HepG2 (cell line): Measurements from ENCODE around the gene P4HB. TPM values are rescaled to one million over a fixed set of nuclear protein-coding genes. Genes with fewer than 3 reads are reported as not detected.

Source experiments
- AKAP8 ChIP-seq: sonication (generic); formaldehyde crosslinking; IDR thresholded peaks from 2 replicates; pipeline ENCODE4 v1.5.1; 2020; ENCODE audit warnings: mild to moderate bottlenecking, missing genetic modification reagents
- CERS6 ChIP-seq: sonication (generic); formaldehyde crosslinking; IDR thresholded peaks from 2 replicates; pipeline ENCODE4 v1.5.0; 2020; ENCODE audit warnings: missing genetic modification reagents
- DR1 ChIP-seq: sonication (generic); formaldehyde crosslinking; IDR thresholded peaks from 2 replicates; pipeline ENCODE4 v1.8.0; 2021; ENCODE audit warnings: mild to moderate bottlenecking, missing genetic modification reagents, inconsistent platforms
- FOXA1 ChIP-seq, 2 experiments: fragments of 450-650 bp in 1 of 2; sonication (generic) in 1 of 2; formaldehyde crosslinking in 1 of 2; IDR thresholded peaks; 2 replicates each; pipeline versions ENCODE4 v1.4.0 to v1.6.1; 2016 to 2020; ENCODE audit warnings: missing genetic modification reagents in 1 of 2
- HIC2 ChIP-seq: sonication (generic); formaldehyde crosslinking; IDR thresholded peaks from 2 replicates; pipeline ENCODE4 v1.9.0; 2022; ENCODE audit warnings: low read depth, missing genetic modification reagents
- HNF4G ChIP-seq, 2 experiments: sonication (generic) in 1 of 2; formaldehyde crosslinking in 1 of 2; IDR thresholded peaks; 2 replicates each; pipeline versions ENCODE4 v1.4.0 to v1.6.1; 2011 to 2020; ENCODE audit warnings: borderline replicate concordance in 2 of 2, low read depth in 2 of 2, mild to moderate bottlenecking in 2 of 2, low read length in 1 of 2, missing genetic modification reagents in 1 of 2, moderate library complexity in 1 of 2
- MEF2D ChIP-seq: sonication (generic); formaldehyde crosslinking; IDR thresholded peaks from 2 replicates; pipeline ENCODE4 v1.5.1; 2020; ENCODE audit warnings: mild to moderate bottlenecking, missing genetic modification reagents
- MYC ChIP-seq: sonication (generic); formaldehyde crosslinking; IDR thresholded peaks from 2 replicates; pipeline ENCODE4 v1.9.0; 2021; ENCODE audit warnings: missing genetic modification reagents, borderline replicate concordance
- NAIF1 ChIP-seq: sonication (generic); formaldehyde crosslinking; IDR thresholded peaks from 2 replicates; pipeline ENCODE4 v1.5.0; 2020; ENCODE audit warnings: mild to moderate bottlenecking, missing genetic modification reagents, borderline replicate concordance
- NR2F2 ChIP-seq: IDR thresholded peaks from 2 replicates; pipeline ENCODE4 v1.6.1; 2012; ENCODE audit warnings: low read depth, inconsistent platforms, borderline replicate concordance
- POLR2G ChIP-seq: fragments of 200-400 bp; formaldehyde crosslinking; IDR thresholded peaks from 2 replicates; pipeline ENCODE4 v1.6.1; 2018; ENCODE audit warnings: mild to moderate bottlenecking, low read depth, low read length, moderate library complexity
- RFX5 ChIP-seq: IDR thresholded peaks from 2 replicates; pipeline ENCODE4 v1.6.1; 2011; ENCODE audit warnings: low read depth, low read length, improper control_type of control experiment
- SIX1 ChIP-seq: sonication (generic); formaldehyde crosslinking; IDR thresholded peaks from 2 replicates; pipeline ENCODE4 v1.4.0; 2020; ENCODE audit warnings: missing genetic modification reagents, borderline replicate concordance
- SNAPC2 ChIP-seq: sonication (generic); formaldehyde crosslinking; IDR thresholded peaks from 2 replicates; pipeline ENCODE4 v1.8.1; 2022; ENCODE audit warnings: mild to moderate bottlenecking, missing genetic modification reagents
- ZKSCAN5 ChIP-seq: sonication (generic); formaldehyde crosslinking; IDR thresholded peaks from 2 replicates; pipeline ENCODE4 v1.5.1; 2020; ENCODE audit warnings: mild to moderate bottlenecking, missing genetic modification reagents
- ZMYM4 ChIP-seq: sonication (generic); formaldehyde crosslinking; IDR thresholded peaks from 2 replicates; pipeline ENCODE4 v1.8.1; 2023; ENCODE audit warnings: mild to moderate bottlenecking, missing genetic modification reagents
- ZNF331 ChIP-seq: sonication (generic); formaldehyde crosslinking; IDR thresholded peaks from 2 replicates; pipeline ENCODE4 v1.4.0; 2020; ENCODE audit warnings: missing genetic modification reagents
- ZNF33B ChIP-seq: sonication (generic); formaldehyde crosslinking; IDR thresholded peaks from 2 replicates; pipeline ENCODE4 v1.5.1; 2020; ENCODE audit warnings: mild to moderate bottlenecking, missing genetic modification reagents
- ZNF503 ChIP-seq: sonication (generic); formaldehyde crosslinking; IDR thresholded peaks from 2 replicates; pipeline ENCODE4 v1.4.0; 2020; ENCODE audit warnings: missing genetic modification reagents
- ZNF550 ChIP-seq: sonication (generic); formaldehyde crosslinking; IDR thresholded peaks from 2 replicates; pipeline ENCODE4 v1.4.0; 2020; ENCODE audit warnings: mild to moderate bottlenecking, missing genetic modification reagents, borderline replicate concordance
- ZNF619 ChIP-seq: sonication (generic); formaldehyde crosslinking; IDR thresholded peaks from 2 replicates; pipeline ENCODE4 v1.4.0; 2020; ENCODE audit warnings: mild to moderate bottlenecking, missing genetic modification reagents
- ZNF704 ChIP-seq: sonication (generic); formaldehyde crosslinking; IDR thresholded peaks from 2 replicates; pipeline ENCODE4 v1.8.1; 2023; ENCODE audit warnings: mild to moderate bottlenecking, inconsistent platforms, moderate library complexity, missing genetic modification reagents, borderline replicate concordance
- ZNF816 ChIP-seq: sonication (generic); formaldehyde crosslinking; IDR thresholded peaks from 2 replicates; pipeline ENCODE4 v1.8.0; 2022; ENCODE audit warnings: missing genetic modification reagents, mild to moderate bottlenecking, borderline replicate concordance
- ZNF891 ChIP-seq: sonication (generic); formaldehyde crosslinking; IDR thresholded peaks from 2 replicates; pipeline ENCODE4 v1.5.0; 2020; ENCODE audit warnings: mild to moderate bottlenecking, missing genetic modification reagents
- polyA plus RNA-seq, 8 experiments: library from polyadenylated mRNA; depleted of rRNA in 3 of 8; stranded (reverse) in 7 of 8; unstranded in 1 of 8; fragments of >200 nt; fragmentation: Illumina TruSeq in 4 of 8; extraction: Trizol in 4 of 8; gene quantifications; 2 replicates each; pipeline versions ENCODE4 v1.2.1 to v1.2.3, GENCODE V29; 2011 to 2016; ENCODE audit warnings: low read depth in 4 of 8, missing spikeins in 1 of 8, mixed read lengths in 1 of 8; ENCODE audit not compliant: insufficient read depth in 1 of 8
- total RNA-seq, 5 experiments: library from RNA; depleted of rRNA; stranded (reverse); fragments of >200 nt; fragmentation: Illumina TruSeq; extraction: Trizol; gene quantifications; 2 replicates each; pipeline ENCODE4 v1.2.3, GENCODE V29; 2016; ENCODE audit warnings: low read depth in 1 of 5

Gene P4HB
- total and polyA plus RNA-seq, 2 of the 13 experiments (the other 11 are each of a cell fraction or from before 2014, with no cell fraction given), result 185 to 782 TPM

- TF ChIP-seq ZNF503 (no peak), ZNF33B (CRISPR knock-in tag) (no peak), MEF2D (CRISPR knock-in tag) (no peak), FOXA1 (IDR thresholded peaks at IDR 0.05) (no peak), FOXA1 (CRISPR knock-in tag; IDR thresholded peaks at IDR 0.05) (no peak), RFX5 (no peak), AKAP8 (CRISPR knock-in tag) (peak; percentile 53; the same call in 1 of the 2 replicates), NAIF1 (no peak), ZNF891 (CRISPR knock-in tag) (no peak; the same call in 1 of the 2 replicates), ZNF816 (CRISPR knock-in tag) (no peak), HIC2 (CRISPR knock-in tag) (peak; percentile 59), MYC (CRISPR knock-in tag) (no peak), ZNF619 (CRISPR knock-in tag) (no peak), ZMYM4 (CRISPR knock-in tag) (no peak), POLR2G (peak; percentile 31; the same call in 1 of the 2 replicates), ZKSCAN5 (no peak), ZNF331 (CRISPR knock-in tag) (no peak), HNF4G (IDR thresholded peaks at IDR 0.05; ENCODE audit: borderline replicate concordance, low read depth, low read length) (no peak), HNF4G (CRISPR knock-in tag; IDR thresholded peaks at IDR 0.05; ENCODE audit: borderline replicate concordance, low read depth) (no peak), DR1 (CRISPR knock-in tag) (no peak), ZNF550 (CRISPR knock-in tag) (no peak), SIX1 (CRISPR knock-in tag) (no peak), ZNF704 (CRISPR knock-in tag) (no peak), CERS6 (CRISPR knock-in tag) (no peak), NR2F2 (no peak), SNAPC2 (no peak)
These were observed 3.8 kb upstream of the P4HB start (continued) for GRCh38 chr17:81863833-81864768.
